AG09309 (cell line): Measurements from ENCODE around the gene NOP56.

Experiments used
- DNase-seq: peaks from one replicate; pipeline ENCODE4 v3.0.0-alpha.2; 2010; ENCODE audit warnings: low read depth
- H3K4me3 ChIP-seq: 2 replicates; pipeline ENCODE4 v1.5.1; 2011; ENCODE audit warnings: mild to moderate bottlenecking, low read depth, low read length, moderate library complexity; ENCODE audit not compliant: control insufficient read depth
- TF ChIP-seq, protein P1 (sequence below): IDR thresholded peaks from 2 replicates; pipeline ENCODE4 v1.5.1; 2011; ENCODE audit warnings: mild to moderate bottlenecking, low read depth, low read length, inconsistent platforms; ENCODE audit not compliant: insufficient read depth, control insufficient read depth; ENCODE audit errors: missing control alignments

The NOP56 gene

DNA sequence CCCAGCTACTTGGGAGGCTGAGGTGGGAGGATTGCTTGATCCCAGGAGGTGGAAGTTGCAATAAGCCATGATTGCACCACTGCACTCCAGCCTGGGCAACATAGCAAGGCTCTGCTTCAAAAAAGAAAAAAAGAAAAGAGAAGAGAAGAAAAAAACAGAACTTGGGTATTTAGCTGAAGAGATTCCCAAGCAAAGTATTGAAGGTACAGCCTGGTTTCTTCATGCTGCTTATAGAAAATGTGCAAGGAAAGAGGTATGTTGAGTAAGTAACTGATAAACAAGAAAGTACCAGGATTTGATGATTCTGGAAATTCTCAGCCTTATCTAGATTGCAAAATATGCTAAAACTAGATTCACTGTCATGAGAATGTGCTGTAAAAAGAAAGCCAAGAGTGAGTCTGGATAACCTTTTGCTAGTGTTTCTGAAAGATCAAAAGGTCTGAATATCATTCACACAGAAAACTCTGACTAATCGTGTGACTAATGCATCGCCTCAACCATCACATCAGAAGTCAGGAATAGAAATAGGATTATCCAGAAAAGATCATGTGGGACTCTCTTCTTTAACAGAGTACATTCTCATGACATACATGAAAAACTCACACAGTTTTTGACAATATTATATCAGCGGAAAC lies 32.4 kb upstream of the NOP56 start:
- no peak for DNase-seq
- no peak overlapping the region for H3K4me3 ChIP-seq
- TF ChIP-seq, protein P1, sequence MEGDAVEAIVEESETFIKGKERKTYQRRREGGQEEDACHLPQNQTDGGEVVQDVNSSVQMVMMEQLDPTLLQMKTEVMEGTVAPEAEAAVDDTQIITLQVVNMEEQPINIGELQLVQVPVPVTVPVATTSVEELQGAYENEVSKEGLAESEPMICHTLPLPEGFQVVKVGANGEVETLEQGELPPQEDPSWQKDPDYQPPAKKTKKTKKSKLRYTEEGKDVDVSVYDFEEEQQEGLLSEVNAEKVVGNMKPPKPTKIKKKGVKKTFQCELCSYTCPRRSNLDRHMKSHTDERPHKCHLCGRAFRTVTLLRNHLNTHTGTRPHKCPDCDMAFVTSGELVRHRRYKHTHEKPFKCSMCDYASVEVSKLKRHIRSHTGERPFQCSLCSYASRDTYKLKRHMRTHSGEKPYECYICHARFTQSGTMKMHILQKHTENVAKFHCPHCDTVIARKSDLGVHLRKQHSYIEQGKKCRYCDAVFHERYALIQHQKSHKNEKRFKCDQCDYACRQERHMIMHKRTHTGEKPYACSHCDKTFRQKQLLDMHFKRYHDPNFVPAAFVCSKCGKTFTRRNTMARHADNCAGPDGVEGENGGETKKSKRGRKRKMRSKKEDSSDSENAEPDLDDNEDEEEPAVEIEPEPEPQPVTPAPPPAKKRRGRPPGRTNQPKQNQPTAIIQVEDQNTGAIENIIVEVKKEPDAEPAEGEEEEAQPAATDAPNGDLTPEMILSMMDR: no peak

DNA sequence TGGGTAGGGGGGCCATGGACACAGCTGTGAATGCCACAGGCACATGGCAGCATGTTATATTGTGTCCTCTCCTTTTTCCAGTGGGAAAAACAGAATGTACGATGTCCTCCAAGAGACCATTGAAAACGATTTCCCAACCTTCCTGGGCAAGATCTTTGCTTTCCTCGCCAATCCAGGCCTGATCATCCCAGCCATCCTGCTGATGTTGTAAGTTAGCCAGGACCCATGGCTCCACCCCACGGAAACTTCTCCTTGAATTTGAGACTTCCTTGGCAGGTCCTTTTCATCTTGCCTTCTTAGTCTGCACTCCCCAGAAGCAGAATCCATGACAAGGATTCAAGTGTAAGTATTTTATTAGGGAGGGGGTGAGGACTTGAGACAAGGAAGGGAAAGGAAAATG lies 28.2 kb upstream of the NOP56 start:
- TF ChIP-seq, protein P1: no peak
- H3K4me3 ChIP-seq: no peak overlapping the region
- DNase-seq: no peak

DNA sequence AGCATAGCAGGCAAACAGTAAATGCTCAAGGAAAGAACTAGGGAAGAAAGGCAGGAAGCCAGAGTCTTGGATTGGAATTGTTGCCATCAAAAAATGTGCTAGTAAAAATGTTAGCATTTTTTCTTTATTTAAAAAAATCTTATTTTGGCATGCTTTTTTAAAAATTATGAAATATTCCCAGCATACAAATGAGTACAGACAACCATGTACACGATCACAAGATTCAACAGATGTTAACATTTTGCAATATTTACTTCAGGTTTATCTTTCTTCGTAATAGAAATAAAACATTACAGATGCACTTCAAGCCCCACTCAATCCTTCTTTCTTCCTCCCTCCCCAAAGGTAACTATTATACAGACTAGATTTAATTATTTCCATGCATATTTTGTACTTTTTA lies 27.4 kb upstream of the NOP56 start:
- TF ChIP-seq, protein P1: no peak
- no peak overlapping the region for H3K4me3 ChIP-seq
- DNase-seq: no peak

DNA sequence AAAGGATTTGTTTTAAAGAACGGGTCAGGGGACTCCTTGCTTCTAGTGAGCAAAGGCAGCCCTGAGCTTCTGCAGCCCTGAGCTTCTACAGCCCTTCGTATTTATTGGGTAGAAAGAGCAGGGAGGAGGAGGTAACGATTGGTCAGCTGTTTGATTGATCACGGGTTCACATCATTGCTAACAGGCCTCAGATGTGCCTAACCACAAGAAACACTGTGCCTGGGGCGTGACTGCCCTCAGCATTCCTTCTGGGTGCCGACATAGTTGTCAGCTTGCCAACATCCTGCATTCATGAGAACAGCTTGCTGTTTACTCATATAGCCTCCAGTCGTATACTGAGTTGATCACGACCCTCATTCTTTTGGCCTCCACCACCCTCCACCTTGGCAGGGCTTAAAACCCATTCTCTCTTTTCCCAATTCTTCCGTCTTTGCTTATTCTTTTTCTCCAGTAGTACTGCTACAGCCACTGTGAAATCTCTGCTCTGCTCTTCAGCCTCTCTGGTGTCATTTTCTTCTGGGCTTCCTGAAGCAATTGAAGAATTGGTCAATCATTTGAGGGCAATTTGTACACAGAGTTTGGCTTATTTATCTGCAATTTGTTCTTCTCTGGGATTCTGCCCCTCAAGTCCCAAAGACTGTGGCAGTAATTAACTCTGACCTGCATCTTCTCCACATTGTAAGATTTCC lies 25.4 kb upstream of the NOP56 start:
- DNase-seq: peak; percentile 33
- H3K4me3 ChIP-seq: no peak overlapping the region
- TF ChIP-seq, protein P1: no peak

DNA sequence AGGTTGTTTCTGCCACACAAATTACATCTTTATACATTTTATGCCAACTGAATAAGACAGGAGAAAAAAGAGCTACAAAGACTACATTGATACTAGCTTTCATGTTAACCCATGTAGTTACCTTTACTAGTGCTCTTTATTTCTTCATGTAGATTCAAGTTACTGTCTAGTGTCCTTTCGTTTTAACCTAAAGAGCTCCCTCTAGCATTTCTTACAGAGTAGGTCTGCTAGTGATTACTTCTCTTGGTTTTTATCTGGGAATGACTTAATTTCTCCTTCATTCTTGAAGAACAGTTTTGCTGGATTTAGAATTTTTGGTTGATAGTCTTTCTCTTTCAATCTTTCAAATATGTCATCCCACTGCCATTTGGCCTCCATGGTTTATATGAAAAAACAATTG lies 21.2 kb upstream of the NOP56 start:
- DNase-seq: no peak
- no peak overlapping the region for H3K4me3 ChIP-seq
- TF ChIP-seq, protein P1: no peak

DNA sequence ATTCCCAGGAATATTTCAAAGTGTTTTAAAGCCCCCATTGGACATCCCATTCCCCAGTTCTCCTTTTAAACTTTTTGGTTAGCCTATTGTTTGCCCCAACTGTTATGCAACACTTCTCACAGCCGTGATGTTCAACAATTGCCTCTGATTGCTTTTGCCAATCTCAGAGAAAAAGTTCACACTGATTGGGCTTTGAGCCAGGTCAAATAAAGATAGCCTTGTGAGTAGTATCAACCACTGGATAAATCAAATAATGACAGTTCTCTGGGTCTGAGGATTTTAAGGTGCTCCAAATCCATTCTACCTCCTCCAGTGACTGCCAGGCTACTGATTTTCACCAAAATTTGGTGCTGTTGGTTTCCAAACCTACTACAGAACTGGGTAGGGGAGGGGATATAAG lies 19.1 kb upstream of the NOP56 start:
- no peak for DNase-seq
- H3K4me3 ChIP-seq: no peak overlapping the region
- TF ChIP-seq, protein P1: no peak
